OCI-LY3 (cell line): Measurements from ENCODE around the gene PPP4R3B.

ENCODE experiments used
- H2AFZ ChIP-seq: fragments of 200-600, 300-600 bp; shearing (Covaris generic); 2 replicates; pipeline ENCODE4 v1.6.0; 2014; ENCODE audit warnings: antibody characterized with exemption, low read depth, low read length
- H3K27ac ChIP-seq: fragments of 200-600, 300-600 bp; sonication (generic); 2 replicates; pipeline ENCODE4 v1.5.1; 2014; ENCODE audit warnings: mild to moderate bottlenecking, low read length, moderate library complexity, mixed read lengths
- H3K27me3 ChIP-seq: fragments of 200-600, 300-600 bp; sonication (generic); 2 replicates; pipeline ENCODE4 v1.6.1; 2014; ENCODE audit warnings: low read depth, low read length, mixed read lengths
- H3K36me3 ChIP-seq: fragments of 200-600, 300-600 bp; sonication (generic); replicated peaks from 2 replicates; pipeline ENCODE3; 2014; ENCODE audit warnings: low read depth, low read length, mixed read lengths
- H3K4me1 ChIP-seq: fragments of 300-600, 200-600 bp; sonication (generic); 2 replicates; pipeline ENCODE4 v1.6.1; 2014; ENCODE audit warnings: low read length, mixed read lengths
- H3K4me2 ChIP-seq: fragments of 200-600, 300-600 bp; sonication (generic); 2 replicates; pipeline ENCODE4 v1.6.1; 2014; ENCODE audit warnings: low read length, mixed read lengths
- H3K4me3 ChIP-seq: fragments of 300-600, 200-600 bp; sonication (generic); 2 replicates; pipeline ENCODE4 v1.5.1; 2014; ENCODE audit warnings: antibody characterized with exemption, mild to moderate bottlenecking, low read length, moderate library complexity
- H3K79me2 ChIP-seq: fragments of 300-600, 200-600 bp; shearing (Covaris generic); 2 replicates; pipeline ENCODE4 v1.6.1; 2014; ENCODE audit warnings: mild to moderate bottlenecking, low read length, mixed read lengths
- H3K9ac ChIP-seq: fragments of 300-600, 200-600 bp; shearing (Covaris generic); 2 replicates; pipeline ENCODE4 v1.6.0; 2014; ENCODE audit warnings: mild to moderate bottlenecking, low read length, moderate library complexity
- H3K9me3 ChIP-seq: fragments of 200-600, 300-600 bp; shearing (Covaris generic); 2 replicates; pipeline ENCODE4 v1.6.1; 2014; ENCODE audit warnings: low read length, mixed read lengths; ENCODE audit not compliant: insufficient read depth
- H4K20me1 ChIP-seq: fragments of 200-600, 300-600 bp; sonication (generic); 2 replicates; pipeline ENCODE4 v1.6.1; 2016; ENCODE audit warnings: low read length, mixed read lengths; ENCODE audit not compliant: insufficient read depth
- CTCF ChIP-seq: fragments of 200-600, 300-600 bp; sonication (generic); IDR thresholded peaks from 2 replicates; pipeline ENCODE4 v1.5.1; 2014; ENCODE audit warnings: antibody characterized with exemption, low read length, low read depth
- EZH2phosphoT487 ChIP-seq: fragments of 200-600 bp; shearing (Covaris generic); IDR thresholded peaks from 2 replicates; pipeline ENCODE4 v1.6.1; 2018; ENCODE audit warnings: antibody characterized with exemption, mixed run types, low read depth

The PPP4R3B gene

GRCh38 chr2:55610954-55611743 lies 6.3 kb downstream of the PPP4R3B start:
- Histone ChIP-seq H4K20me1 (peaks cover 4% of the 10 kb centered on the region; the same call in 1 of the 2 replicates), H3K9ac (no peak overlapping the region), H3K4me1 (peaks cover 9% of the 10 kb centered on the region), H2AFZ (no peak overlapping the region), H3K4me2 (no peak overlapping the region), H3K27me3 (no peaks in the 10 kb centered on the region), H3K4me3 (no peak overlapping the region), H3K36me3 (peaks cover 47% of the 10 kb centered on the region), H3K79me2 (peaks cover 97% of the 10 kb centered on the region), H3K27ac (no peak overlapping the region), H3K9me3 (no peaks in the 10 kb centered on the region)
- TF ChIP-seq EZH2phosphoT487 = no peak
- TF ChIP-seq CTCF = no peak

GRCh38 chr2:55609938-55610578 lies 7.4 kb downstream of the PPP4R3B start:
- no peaks in the 10 kb centered on the region for H4K20me1 ChIP-seq
- H3K4me2 ChIP-seq = no peak overlapping the region
- peaks cover 97% of the 10 kb centered on the region for H3K79me2 ChIP-seq
- no peak overlapping the region for H2AFZ ChIP-seq
- no peak overlapping the region for H3K27ac ChIP-seq
- H3K4me1 ChIP-seq = no peaks in the 10 kb centered on the region
- TF ChIP-seq EZH2phosphoT487 (no peak), CTCF (no peak)
- H3K9me3 ChIP-seq = no peaks in the 10 kb centered on the region
- no peaks in the 10 kb centered on the region for H3K27me3 ChIP-seq
- no peak overlapping the region for H3K9ac ChIP-seq
- no peak overlapping the region for H3K4me3 ChIP-seq
- H3K36me3 ChIP-seq = peaks cover 43% of the 10 kb centered on the region

GRCh38 chr2:55609193-55609794 lies 8.1 kb downstream of the PPP4R3B start:
- peaks cover 97% of the 10 kb centered on the region for H3K79me2 ChIP-seq
- no peaks in the 10 kb centered on the region for H3K9me3 ChIP-seq
- H2AFZ ChIP-seq = no peak overlapping the region
- H3K27me3 ChIP-seq = no peaks in the 10 kb centered on the region
- H3K36me3 ChIP-seq = peaks cover 36% of the 10 kb centered on the region
- no peak overlapping the region for H3K4me2 ChIP-seq
- H3K4me1 ChIP-seq = no peaks in the 10 kb centered on the region
- TF ChIP-seq CTCF = no peak
- H3K4me3 ChIP-seq = no peak overlapping the region
- H3K9ac ChIP-seq = no peak overlapping the region
- H3K27ac ChIP-seq = no peak overlapping the region
- H4K20me1 ChIP-seq = 0 out of 2 replicates have a peak, but pooled peaks cover 2% of the 10 kb centered on the region

- no peak for TF ChIP-seq CTCF
- TF ChIP-seq EZH2phosphoT487 = no peak
- Histone ChIP-seq H3K4me2 (no peak overlapping the region), H2AFZ (no peak overlapping the region), H3K9me3 (no peaks in the 10 kb centered on the region), H3K36me3 (peaks cover 31% of the 10 kb centered on the region), H3K9ac (no peak overlapping the region), H3K27me3 (no peaks in the 10 kb centered on the region), H3K4me1 (no peaks in the 10 kb centered on the region), H3K27ac (no peak overlapping the region), H4K20me1 (0 out of 2 replicates have a peak, but pooled peaks cover 4% of the 10 kb centered on the region), H3K79me2 (peaks cover 99% of the 10 kb centered on the region), H3K4me3 (no peak overlapping the region)
Observed at GRCh38 chr2:55607717-55608116, 9.7 kb downstream of the PPP4R3B start.
